Activated T-cell treated with anti-CD3 and anti-CD28 coated beads, Interleukin-2, amount 50 U/mL, for 48 hours (primary cell): ENCODE data around the gene BNIPL.

Experiments
- DNase-seq, 2 experiments: peaks; one replicate each; pipeline ENCODE4 v3.0.0-alpha.2; 2020

The BNIPL gene, protein sequence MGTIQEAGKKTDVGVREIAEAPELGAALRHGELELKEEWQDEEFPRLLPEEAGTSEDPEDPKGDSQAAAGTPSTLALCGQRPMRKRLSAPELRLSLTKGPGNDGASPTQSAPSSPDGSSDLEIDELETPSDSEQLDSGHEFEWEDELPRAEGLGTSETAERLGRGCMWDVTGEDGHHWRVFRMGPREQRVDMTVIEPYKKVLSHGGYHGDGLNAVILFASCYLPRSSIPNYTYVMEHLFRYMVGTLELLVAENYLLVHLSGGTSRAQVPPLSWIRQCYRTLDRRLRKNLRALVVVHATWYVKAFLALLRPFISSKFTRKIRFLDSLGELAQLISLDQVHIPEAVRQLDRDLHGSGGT

DNA sequence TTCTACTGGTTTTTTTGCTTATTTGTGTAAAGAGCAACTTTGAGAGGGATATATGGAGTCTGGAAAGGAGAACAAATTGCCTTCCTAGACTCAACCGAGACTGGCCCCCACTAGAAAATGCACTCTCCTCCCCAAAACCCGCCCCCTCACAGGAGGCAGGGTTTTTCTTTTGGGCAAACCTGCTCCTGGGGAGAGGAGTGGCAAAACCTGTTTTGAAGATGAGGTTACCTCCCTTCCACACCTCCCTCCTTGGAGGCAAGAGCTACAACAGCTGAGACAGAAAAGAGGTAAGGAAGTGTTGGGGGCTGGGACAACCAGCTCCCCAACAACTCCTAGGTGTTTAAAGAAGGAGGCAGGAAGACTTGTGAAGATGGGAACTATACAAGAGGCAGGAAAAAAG lies at the start of gene BNIPL:
TSS of gene BNIPL (plus strand) at position 231 of the 400 bp plus-strand sequence. CDS start at position 371, 140 bp downstream.
- no peak for DNase-seq

DNA sequence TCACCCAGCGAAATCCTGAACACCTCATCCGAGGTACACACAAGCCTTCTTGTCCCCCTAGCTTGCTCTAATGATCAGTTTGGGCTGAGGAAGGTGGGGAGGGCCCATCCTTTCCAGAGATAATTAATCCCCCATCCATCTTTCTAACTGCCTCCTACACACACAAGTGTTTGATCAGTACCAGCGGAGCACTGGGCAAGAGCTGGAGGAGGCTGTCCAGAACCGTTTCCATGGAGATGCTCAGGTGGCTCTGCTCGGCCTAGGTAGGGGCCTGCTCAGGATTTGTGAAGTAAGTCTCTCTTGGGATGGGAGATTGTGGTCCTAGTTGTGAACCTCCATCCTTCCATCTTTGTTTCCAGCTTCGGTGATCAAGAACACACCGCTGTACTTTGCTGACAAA lies 48.5 kb upstream of the BNIPL start:
- no peak for DNase-seq

- no peak for DNase-seq
These were observed 43.8 kb upstream of the BNIPL start for GRCh38 chr1:150992626-150993025.

- DNase-seq, result no peak
These were observed 42.1 kb upstream of the BNIPL start for GRCh38 chr1:150994248-150994647.

- DNase-seq, result no peak
These were observed 40.9 kb upstream of the BNIPL start for GRCh38 chr1:150995460-150995859.

DNA sequence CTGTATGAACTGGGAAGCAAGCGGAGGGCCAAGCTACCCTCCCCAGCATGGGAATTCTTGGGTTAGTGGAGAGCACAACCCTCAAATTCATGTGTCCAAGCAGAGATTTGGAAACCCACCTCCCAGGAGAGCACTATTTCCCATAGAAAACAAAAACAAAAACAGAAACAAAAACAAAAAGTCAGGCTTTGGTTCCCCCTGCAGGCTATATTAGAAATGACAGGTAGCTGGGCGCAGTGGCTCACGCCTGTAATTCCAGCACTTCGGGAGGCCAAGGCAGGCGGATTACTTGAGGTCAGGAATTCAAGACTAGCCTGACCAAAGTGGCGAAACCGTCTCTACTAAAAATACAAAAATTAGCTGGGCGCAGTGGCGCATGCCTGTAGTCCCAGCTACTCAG lies 40.5 kb upstream of the BNIPL start:
- DNase-seq, result peak in 1 of 2 experiments; percentile 45

- DNase-seq, result no peak
These were observed 39.1 kb upstream of the BNIPL start for GRCh38 chr1:150997126-150997872.

DNA sequence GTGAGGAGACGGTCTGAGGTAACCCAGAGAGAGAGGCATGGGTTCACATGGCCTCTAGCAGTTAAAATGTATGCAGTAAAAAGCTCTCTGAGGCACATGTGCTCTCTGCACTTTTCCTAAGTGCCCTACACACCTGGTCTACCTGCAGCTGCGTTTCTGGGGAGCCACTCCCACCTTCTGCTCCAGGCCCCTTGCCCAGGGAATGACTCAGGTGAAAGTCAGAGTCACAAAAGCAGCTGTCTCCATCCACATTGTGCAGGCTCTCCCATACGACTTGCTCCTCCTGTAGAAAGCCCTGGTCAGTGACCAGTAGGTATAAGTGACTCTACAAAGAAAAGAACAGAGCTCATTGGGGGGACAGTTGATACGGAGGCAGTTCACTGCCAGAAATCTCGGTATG lies 38.4 kb upstream of the BNIPL start:
- no peak for DNase-seq

DNA sequence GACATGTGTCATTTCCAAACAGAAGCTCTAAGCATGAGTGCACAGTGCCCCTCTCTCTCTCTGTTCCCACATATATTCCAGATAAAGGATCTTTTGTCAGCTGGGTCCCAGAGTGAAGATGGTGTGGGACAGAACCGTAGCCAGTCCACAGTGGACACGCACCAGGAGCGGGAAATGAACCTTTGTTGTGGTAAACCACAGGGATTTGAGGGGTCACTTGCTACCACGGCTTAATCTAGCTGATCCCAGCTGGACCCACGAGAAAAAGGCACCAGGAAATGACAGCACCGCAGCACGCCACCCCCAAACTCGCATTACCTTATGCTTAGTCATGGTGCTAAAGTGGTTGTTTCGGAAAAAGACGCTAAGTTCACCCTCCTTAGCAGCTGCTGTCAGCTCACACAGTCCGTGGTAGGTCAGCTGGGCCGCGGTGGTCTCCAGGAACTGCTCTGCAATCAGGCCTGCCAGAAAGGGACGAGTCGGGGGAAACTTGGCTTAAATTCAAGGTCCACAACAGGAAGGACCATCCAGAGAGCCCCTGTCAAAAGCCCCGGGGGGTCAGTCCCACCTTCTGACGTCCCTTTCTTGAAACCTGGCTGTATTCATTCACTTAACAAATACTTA lies 37.2 kb upstream of the BNIPL start:
- DNase-seq, result peak; percentile 52 to 60

DNA sequence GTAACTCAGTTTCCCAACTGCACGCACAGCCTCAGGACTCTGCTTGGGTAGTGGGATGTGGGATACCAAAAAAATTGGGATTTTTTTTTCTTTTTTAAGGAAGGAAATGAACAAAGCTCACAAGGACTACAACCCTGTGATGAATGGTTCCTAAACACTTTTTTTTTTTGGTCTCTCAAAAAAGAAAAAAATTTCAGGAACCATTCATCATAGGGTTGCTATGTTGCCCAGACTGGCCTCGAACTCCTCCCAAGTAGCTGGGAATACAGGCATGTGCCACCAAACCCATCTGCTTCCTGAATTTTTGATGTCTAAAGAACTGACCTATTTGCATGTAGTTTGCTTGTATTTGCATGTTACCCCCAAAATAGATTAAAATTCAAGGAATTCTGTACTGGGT lies 36.5 kb upstream of the BNIPL start:
- DNase-seq, result no peak

DNA sequence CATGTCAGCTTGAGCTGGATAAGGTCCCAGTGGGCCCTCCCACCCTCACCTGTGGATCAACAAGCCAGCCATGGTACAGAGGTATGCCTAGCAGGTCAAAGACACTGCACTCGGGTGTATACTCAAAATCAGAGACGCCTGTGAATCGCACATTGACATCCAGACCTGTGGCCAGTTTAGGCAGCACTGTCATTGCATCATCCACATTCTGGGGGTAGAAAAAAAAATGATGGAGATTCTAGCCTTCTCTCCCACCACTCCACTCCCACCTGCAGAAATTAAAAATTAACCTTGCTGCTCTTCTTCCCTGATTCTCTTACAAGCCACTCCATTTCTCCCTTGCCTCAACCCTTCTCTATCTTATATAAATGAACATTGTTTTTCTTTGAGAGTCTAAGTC lies 36.0 kb upstream of the BNIPL start:
- DNase-seq, result no peak

- no peak for DNase-seq
These were observed 34.8 kb upstream of the BNIPL start for GRCh38 chr1:151001602-151002001.

- no peak for DNase-seq
These were observed 34.3 kb upstream of the BNIPL start for GRCh38 chr1:151002051-151002450.

DNA sequence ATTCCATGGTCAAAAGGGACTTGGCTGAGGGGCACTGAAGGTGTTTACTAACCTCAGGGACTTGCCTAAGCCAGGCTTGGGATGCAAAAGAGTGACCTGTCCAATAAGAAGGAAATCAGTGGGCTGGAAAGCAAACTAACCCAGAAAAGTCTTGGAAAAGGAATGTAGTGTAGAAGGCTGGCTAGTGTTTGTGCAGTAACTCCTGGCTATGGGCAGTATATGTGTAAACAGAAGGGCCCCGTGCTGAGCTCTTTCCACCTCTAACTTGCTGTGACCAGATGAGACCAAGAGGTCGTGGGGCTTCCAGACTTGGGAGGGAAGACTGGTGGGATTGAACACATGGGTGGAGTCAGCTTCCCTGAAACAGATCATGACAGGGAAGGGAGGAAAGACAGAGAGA lies 33.8 kb upstream of the BNIPL start:
- no peak for DNase-seq

DNA sequence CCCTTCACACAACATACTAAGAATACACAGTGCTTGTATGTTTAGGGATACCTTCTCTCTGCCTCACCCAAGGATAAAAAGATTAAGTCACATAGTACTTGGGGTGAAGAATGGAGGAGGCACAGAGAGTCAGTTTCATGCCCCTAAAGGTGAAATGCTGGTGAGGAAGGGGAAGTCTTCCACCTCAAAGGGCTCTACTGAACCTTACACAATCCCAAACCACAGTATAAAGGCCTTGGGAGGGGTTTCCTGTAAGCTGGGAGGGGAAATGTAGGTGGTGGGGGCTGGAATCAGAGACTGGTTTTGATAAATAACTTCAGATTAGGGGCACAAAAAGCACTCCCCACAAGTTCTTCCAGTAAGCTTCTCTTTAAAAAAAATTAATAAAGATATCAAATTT lies 33.2 kb upstream of the BNIPL start:
- no peak for DNase-seq

- DNase-seq, result no peak
These were observed 30.6 kb upstream of the BNIPL start for GRCh38 chr1:151005729-151006319.

- DNase-seq, result peak; percentile 61 to 63
These were observed 29.9 kb upstream of the BNIPL start, which contains the start of gene MINDY1 for GRCh38 chr1:151006327-151007052. TSS of gene MINDY1 (minus strand) at chr1:151006902. CDS start at chr1:151002617, 4,285 bp downstream.

- DNase-seq, result no peak
These were observed 28.5 kb upstream of the BNIPL start for GRCh38 chr1:151007853-151008243.

GRCh38 chr1:151008244-151009205 lies 27.9 kb upstream of the BNIPL start, which contains the start of gene PRUNE1:
TSS of gene PRUNE1 (plus strand) at chr1:151008449. CDS start at chr1:151008633, 184 bp downstream.
- peak; percentile 96 to 97 for DNase-seq

- peak; percentile 35 to 40 for DNase-seq
These were observed 27.2 kb upstream of the BNIPL start for GRCh38 chr1:151009206-151009587.

DNA sequence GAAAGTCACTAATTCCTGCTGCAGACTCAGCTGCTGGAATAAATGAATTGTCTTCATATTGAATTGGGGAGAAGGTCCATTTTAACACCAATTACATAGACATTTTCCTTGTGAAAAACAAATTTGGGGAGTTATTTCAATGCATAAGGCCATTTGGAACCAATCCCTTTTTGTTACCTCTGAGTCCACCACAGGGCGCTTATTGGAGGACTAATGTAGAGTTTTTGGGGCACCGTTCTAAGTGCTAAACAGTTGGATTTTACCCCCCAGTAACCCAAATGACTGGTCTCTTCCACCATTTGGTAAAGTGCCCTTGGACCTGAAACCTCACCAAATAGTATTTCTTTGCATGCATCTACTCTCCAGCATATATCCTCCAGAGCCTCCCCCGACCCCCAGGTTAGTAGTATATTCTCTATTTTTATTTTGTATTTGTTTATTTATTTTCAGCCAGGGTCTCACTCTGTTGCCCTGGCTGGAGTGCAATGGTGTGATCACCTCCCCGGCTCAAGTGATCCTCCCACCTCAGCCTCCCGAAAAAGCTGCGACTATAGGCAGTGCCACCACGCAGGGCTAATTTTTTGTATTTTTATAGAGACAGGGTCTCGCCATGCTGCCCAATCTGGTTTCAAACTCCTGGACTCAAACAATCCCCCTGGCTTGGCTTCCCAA lies 26.6 kb upstream of the BNIPL start:
- no peak for DNase-seq
